GM21529 (cell line): ENCODE data around the gene ZNF12.

ENCODE experiments used
- ATAC-seq: cut with Tn5 transposase; IDR thresholded peaks from one replicate; pipeline ENCODE4 v1.9.1; 2021; ENCODE audit not compliant: unreplicated experiment

Gene ZNF12

DNA sequence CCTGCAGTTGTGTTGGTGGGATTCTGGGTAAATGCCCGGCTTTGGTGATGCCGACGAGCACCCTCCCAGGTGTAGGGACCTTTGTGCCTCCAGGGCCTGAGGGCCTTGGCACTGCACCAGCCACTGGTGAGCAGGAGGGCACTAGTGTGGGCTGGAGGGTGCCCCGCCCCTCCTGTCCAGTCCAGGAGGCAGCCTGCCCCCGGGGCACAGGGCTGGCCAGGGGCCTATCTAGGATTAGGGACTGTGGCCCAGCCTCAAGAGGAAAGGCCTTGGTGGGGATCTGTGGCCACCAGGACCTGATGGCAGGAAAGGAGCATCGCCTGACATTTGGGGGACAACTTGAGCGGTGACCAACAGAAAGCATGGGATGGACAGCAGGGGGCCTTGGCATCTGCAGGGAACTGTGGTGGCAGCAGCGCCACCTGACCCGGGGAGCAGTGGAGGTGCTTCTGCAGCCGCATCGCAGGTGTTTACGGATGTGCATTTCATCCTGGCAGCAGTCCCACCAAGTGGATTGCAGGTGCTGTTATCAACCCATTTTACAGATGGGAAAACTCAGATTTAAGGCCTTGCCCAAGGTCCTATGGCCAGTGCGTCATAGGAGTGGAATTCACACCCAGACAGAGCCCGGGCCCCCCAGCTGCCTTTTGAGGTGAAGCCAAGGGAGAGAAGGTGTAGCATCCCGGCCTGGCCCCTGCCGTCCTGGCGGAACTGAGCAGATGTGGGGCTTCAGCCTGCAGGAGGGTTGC lies 58.5 kb downstream of the ZNF12 start:
- ATAC-seq = no peak

GRCh38 chr7:6647541-6647940 lies 59.2 kb downstream of the ZNF12 start:
- no peak for ATAC-seq

- no peak for ATAC-seq
Measured at GRCh38 chr7:6647080-6647479, 59.7 kb downstream of the ZNF12 start.

GRCh38 chr7:6646465-6646864 lies 60.3 kb downstream of the ZNF12 start:
- no peak for ATAC-seq

DNA sequence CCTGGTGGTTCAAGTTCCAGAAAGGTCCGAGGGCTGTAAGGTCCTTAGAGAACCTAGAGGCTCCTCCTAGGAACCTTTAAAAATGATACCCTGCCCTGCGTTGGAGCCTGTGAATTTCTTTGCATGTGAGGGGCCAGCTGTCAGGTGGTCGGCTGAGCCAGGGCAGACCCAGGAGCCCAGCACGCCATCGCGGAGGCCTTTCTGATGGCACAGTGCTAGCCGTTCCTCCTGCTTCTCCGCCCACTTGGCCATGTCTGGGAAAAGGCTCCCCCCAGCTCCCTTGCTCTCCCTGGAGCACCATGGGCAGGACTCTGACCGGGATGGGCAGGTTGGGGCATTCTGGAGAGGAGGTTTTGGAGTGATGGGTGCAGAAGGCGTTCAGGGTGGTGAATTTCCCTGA lies 62.0 kb downstream of the ZNF12 start:
- no peak for ATAC-seq

DNA sequence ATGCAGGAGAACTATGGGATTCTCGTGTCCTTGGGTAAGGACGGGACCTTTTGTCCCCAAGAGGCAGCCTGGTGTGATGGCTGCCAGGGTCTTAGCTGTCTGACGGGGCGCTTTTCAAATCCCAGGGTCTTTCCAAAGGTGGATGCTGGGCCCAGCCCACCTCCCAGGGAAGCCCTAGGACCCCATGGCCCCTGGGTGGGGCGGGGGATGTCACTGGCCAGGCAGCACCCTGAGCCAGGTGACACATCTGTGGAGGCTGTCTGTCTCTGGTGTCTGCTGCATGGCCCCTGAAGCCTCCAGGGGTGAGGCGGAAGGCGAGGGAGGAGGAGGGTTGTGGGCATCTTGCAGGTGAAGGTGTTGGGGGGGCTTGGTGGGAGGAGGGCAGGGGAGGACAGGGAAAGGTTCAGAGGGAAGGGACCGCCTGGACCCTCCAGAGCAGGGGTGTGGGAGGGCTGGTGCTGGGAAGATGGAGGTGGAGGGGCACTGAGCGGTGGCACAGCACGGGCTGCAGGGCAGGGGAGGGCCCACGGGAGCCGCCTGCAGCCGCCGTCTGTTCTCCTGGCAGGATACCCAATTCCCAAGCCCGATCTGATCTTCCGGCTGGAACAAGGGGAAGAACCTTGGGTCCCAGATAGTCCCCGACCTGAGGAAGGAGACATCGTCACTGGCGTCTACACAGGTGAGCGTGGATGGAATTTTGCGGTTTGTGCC lies 62.7 kb downstream of the ZNF12 start:
- ATAC-seq = no peak

- ATAC-seq = no peak
Measured at GRCh38 chr7:6642861-6643640, 63.7 kb downstream of the ZNF12 start.

DNA sequence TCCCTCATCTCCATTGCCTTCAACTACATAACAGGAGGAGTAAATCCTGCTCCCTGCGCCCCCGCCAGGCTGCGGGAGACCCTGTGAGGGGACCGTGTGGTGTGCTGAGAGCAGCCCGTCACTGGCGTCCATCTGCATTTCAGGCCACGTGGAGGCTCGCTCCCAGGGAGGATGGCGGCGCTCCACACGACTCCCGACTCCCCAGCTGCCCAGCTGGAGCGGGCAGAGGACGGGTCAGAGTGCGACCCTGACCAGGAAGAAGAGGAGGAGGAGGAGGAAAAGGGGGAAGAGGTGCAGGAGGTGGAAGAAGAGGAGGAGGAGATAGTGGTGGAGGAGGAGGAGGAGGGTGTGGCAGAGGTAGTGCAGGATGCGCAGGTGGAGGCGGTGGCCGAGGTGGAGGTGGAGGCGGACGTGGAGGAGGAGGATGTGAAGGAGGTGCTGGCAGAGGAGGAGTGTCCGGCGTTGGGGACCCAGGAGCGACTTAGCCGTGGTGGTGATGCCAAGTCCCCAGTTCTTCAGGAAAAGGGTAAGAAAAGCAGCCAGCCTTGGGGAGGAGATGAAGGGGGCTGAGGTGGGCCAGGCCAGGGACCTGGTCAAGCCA lies 64.4 kb downstream of the ZNF12 start:
- no peak for ATAC-seq

DNA sequence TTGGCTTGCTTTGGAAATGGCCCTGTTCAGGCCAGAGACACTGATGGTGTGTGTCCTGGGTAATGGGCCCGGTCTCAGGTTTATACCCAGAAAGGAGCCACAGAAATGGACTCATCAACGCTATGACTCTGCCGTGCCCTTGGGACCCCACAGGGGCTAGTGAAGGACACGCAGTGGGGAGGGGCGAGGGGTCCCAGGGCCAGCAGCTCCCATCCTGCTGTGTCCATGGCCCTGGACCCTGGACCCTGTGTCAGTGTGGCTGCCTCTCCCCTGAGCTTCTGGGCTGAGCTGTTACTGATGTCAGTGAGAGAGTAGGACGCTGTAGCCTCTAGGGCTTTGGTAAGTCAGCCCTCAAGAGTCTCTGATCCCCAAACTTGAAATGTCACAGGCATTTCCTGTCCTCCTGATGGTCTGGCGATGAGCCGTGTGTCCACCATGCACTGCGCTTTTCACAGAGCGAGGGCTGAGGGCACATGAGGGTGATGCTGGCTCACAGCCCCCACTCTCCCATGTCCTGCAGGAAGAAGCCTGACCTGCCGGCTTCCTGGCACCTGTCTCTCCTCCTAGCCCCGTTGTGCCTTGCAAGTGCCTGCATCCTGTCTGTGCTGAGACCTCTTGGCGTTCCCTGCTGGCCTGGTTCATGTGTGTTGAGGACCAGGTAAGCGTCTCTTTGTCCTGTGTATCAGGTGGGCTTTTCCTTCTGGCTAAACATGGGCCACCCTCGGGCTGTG lies 65.3 kb downstream of the ZNF12 start:
- no peak for ATAC-seq

DNA sequence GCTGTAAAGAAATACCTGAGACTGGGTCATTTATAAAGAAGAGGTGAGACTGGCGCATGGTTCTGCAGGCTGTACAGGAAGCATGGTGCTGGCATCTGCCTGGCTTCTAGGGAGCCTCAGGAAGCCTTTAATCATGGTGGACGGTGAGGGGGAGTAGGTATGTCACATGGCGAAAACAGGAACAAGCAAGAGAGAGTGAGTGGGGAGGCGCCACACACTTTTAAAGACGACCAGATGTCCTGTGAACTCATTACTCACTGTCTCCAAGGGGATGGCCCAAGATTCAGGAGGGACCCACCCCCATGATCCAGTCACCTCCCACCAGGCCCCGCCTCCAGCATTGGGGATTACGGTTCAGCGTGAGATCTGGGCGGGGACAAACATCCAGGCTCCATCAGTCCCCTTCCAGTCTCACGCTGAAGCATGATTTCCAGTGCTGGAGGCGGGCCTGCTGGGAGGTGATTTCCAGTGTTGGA lies 66.5 kb downstream of the ZNF12 start:
- ATAC-seq = no peak

GRCh38 chr7:6639627-6640026 lies 67.1 kb downstream of the ZNF12 start:
- ATAC-seq = no peak

GRCh38 chr7:6639032-6639431 lies 67.7 kb downstream of the ZNF12 start:
- no peak for ATAC-seq
